GM18517 (cell line): ENCODE measurements around the gene GNG7.
"Not testable (repeated sequence)": the region's sequence is repeated elsewhere in the genome, so short reads cannot be mapped to it uniquely, and the experiment has no call there.

ENCODE experiments used
- ATAC-seq: cut with Tn5 transposase; IDR thresholded peaks from one replicate; pipeline ENCODE4 v1.9.1; 2021; ENCODE audit warnings: mild to moderate bottlenecking, moderate library complexity; ENCODE audit not compliant: unreplicated experiment

GNG7 gene

GRCh38 chr19:2542341-2543069 is 160.0 kb downstream of the GNG7 start:
- ATAC-seq, result no peak

GRCh38 chr19:2540646-2541454 is 161.6 kb downstream of the GNG7 start:
- ATAC-seq, result no peak

- no peak for ATAC-seq
Measured at GRCh38 chr19:2540251-2540645, 162.2 kb downstream of the GNG7 start.

GRCh38 chr19:2538096-2538757 is 164.3 kb downstream of the GNG7 start:
- ATAC-seq, result no peak

- ATAC-seq, result not testable (repeated sequence)
Measured at GRCh38 chr19:2537584-2537983, 164.9 kb downstream of the GNG7 start.

GRCh38 chr19:2536461-2536860 is 166.0 kb downstream of the GNG7 start:
- no peak for ATAC-seq

DNA sequence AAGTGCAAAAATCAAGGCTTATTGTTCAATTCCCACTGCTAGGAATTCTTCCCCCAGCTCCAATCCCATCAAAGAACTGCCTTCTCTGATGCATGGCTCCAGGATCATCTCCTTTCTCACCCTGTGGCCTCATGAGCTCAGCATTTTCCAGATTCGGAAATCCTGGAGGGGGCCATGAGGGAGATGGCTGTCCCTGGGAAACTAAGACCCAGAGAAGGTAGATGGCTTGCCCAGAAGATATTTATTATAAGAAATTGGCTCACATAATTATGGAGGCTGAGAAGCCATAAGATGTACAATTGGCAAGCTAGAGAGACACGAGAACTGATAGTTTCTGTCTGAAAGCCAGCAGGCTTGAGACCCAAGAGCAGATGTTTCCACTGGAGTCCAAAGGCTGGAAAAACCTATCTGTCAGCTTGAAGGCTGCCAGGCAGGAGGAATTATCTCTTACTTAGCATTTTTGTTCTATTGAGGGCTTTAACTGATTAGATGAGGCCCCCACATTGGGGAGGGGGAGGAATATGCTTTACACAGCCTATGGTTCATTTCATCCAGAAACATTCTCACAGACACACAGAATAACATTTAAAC is 168.0 kb downstream of the GNG7 start:
- no peak for ATAC-seq

DNA sequence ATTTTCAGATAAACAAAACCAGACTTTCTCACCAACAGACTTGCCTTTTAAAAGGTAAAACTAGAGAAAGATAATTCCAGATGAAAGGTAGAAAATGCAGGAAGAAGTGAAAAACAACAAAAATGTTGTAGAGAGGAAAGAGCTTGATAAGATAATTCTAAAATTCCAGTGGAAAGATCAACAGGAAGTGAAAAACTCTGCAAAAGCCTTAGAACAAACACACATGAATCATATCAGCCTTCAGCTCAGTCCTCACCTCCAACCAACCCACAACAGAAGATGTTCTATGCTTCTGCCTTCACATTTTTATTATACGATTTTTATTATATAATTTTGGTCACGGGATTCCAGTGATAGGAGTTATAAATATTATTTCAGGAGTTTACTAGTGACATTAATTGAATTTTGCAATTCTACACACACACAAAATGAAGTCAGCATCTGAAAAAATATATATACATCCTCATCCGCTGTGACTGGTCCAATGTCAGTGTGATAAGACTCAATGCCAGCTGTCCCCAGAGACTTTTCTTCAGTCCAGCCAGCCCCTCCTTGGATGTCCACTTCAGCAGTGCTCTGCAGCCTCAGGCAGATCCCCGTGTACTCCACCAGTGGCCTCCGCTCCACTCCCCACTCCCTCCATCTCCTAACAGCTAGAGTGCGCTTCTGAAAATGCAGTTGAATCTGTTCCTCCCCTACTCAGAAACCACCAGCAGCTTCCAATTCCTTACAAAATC is 168.6 kb downstream of the GNG7 start:
- ATAC-seq, result no peak

- no peak for ATAC-seq
Measured at GRCh38 chr19:2533072-2533425, 169.4 kb downstream of the GNG7 start.

DNA sequence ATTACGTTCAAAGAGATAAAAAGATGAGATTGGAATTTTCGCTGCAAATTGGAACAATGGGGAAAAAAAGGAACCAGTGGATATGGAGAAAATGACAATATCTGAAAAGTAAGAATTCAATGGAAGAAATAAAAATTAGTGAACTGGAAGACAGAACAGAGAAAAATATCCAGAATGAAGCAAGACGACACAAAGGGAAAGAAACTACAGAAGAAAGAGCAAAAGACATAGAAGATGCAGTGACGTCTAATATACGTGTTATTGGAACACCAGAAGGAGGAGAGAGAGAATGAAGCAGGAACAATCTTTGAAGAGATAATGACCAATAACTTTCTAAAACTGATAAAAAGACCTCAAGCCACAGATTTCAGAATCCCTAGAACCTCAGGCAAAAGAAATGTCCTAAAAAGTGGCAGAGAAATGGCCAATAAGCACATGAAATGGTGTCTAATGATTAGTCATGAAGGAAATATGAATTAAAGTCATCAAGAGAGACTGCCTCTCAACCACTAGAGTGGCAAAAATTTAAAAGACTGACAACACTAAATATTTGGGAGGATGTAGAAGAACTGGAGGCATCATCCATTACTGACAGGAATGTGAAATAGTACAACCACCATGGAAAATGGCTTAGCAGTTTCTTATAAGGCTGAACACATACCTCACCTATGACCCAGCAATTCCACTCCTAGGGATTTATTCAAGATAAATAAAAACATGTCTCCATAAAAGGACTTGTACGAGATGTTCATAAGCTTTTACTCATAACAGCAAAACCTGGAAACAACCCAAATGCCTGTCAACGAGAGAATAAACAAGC is 170.0 kb downstream of the GNG7 start:
- ATAC-seq, result no peak

- ATAC-seq, result not testable (repeated sequence)
Measured at GRCh38 chr19:2529942-2530341, 172.6 kb downstream of the GNG7 start.

DNA sequence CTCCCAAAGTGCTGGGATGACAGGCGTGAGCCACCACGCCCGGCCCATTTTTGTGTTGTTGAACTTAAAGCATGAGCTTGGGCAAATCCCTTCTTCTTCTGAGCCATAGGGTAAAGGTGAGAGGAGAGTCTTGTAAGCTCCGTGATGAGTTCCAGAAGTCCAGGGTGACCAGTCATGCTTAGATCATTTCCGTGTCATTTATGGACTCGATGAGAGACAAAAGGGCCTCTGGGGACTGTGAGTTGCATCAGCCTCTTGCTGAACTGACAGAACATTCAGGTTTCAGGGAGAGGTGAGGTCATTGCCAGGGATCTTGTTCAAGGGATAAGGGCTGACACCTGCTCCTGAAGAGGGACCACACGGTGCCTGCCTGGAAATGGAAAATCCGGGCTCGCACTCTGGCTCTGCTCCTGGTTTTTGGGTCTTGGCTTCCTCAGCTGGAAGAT is 173.0 kb downstream of the GNG7 start:
- ATAC-seq, result no peak

DNA sequence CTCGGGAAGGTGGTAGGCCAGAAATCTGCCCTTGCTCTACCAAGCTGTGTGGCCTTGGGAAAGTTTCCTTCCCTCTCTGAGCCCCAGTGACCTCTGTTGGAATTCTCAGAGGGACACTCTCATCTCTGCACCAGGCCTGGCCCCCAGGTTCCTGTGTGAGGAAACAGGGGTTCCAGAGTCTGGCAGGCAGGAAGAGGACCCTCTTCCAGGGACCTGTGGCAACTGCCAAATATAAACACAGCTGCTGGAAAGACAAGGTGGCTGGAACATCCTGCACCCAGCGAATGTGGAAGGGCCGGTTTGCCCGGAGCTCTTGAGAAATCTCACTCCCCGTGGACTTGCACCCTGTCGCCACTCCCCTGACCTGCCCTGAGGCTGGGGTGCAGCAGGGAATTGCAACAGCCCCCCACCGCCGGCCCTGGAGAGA is 173.8 kb downstream of the GNG7 start:
- no peak for ATAC-seq

DNA sequence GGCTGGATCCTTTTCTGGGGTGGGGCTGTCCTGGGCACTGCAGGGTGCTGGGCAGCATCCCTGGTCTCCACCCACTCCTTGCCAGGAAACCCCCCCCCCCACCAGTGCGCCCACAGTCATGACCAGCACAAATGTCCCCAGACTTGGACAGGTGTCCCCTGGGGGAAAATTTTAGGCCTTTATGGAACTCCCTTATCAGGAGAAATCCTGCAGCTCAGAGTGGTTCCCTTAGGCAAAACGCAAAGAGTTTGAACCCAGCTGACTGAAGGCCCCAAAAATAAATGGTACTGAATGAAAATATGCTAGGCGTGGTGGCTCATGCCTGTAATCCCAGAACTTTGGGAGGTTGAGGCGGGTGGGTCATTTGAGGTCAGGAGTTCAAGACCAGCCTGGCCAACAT is 174.8 kb downstream of the GNG7 start:
- no peak for ATAC-seq

GRCh38 chr19:2527171-2527570 is 175.3 kb downstream of the GNG7 start:
- ATAC-seq, result no peak

DNA sequence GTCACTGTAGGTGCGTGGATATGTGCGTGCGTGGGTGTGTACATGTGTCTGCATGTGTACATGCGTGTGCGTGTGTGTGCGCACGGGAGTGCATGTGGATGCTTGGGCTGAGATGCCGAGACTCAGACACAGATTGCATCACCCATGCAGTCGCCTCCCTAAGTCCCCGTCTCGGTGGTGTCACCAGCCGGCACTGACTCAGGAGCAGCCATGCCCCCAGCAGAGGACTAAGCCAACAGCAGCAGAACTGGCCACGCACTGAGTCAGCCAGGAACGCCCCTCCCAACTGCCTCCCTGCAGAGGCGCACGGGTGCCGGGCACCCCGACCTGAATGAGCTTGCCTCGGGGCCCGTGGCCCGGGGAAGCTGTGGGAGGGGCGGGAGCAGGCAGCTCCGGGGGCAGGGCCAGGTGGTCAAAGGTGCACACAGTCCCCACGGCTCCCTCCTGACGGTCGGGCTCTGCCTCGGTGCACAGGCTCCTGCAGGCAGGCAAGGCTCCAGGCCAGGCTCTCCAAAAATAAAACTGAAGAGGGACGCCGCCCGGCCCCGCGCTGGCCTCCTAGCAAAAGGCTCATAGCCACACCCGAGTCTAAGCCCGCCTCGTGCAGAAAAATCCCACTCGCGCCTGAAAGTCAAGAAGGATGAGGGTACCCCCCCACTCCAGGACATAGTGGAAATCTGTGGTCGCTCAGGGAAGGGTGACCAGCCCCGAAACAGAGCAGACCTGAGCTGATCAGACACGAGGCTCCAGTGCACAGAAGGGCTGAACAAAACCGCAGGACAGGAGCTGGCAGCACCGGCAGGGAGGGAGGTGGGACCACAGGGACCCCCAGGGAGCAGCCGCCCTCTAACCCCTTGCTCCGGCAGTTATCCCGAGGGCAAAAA is 177.4 kb downstream of the GNG7 start:
- no peak for ATAC-seq

DNA sequence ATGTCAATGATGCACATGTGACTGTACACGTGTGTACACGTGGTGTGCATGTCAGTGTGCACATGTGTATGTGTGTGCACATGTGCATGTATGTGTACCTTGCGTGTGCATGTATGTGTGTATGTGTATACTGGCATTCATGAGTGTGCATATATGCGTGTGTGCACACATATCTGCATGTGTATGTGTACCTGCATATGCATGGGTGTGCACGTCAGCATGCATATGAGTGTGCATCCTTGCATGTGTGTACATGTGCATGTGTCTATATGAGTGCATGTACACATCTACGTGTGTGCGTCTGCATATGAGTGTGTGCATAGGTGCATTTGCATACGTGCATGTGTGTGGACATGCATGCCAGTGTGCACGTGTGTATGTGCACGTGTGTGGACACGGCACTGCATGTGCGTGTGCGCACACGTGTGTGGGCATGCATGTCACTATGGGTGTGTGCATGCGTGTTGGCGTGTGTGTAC is 178.1 kb downstream of the GNG7 start:
- no peak for ATAC-seq

GRCh38 chr19:2523630-2524311 is 178.7 kb downstream of the GNG7 start:
- no peak for ATAC-seq
